M059J (cell line): ENCODE results near the gene CRYBG1. TPM values are rescaled to one million over a fixed set of nuclear protein-coding genes. Genes with fewer than 3 reads are reported as not detected.

Experiments used
- DNase-seq: peaks from one replicate; pipeline ENCODE4 v3.0.0-alpha.2; 2012; ENCODE audit warnings: low read depth
- total RNA-seq: library from RNA; depleted of rRNA; stranded (reverse); fragments of >200 nt; shearing (Covaris generic); gene quantifications from 2 replicates; pipeline ENCODE4 v1.2.3, GENCODE V29; 2014

CRYBG1 gene
- total RNA-seq, 1 experiment from 2014 or later = 18.9 TPM

- peak; percentile 65 for DNase-seq
These were observed 164.8 kb downstream of the CRYBG1 start for GRCh38 chr6:106525107-106525881.

GRCh38 chr6:106525882-106526275, 165.4 kb downstream of the CRYBG1 start:
- DNase-seq = no peak

- no peak for DNase-seq
These were observed 166.6 kb downstream of the CRYBG1 start for GRCh38 chr6:106527117-106527516.

- peak; percentile 94 for DNase-seq
These were observed 167.5 kb downstream of the CRYBG1 start for GRCh38 chr6:106527979-106528378.

- DNase-seq = no peak
These were observed 168.0 kb downstream of the CRYBG1 start for GRCh38 chr6:106528521-106528920.

GRCh38 chr6:106529438-106529837, 168.9 kb downstream of the CRYBG1 start:
- peak; percentile 45 for DNase-seq

- no peak for DNase-seq
These were observed 169.5 kb downstream of the CRYBG1 start for GRCh38 chr6:106530026-106530425.

GRCh38 chr6:106530502-106530901, 170.0 kb downstream of the CRYBG1 start:
- no peak for DNase-seq

- DNase-seq = no peak
These were observed 172.5 kb downstream of the CRYBG1 start for GRCh38 chr6:106533054-106533453.

- no peak for DNase-seq
These were observed 173.5 kb downstream of the CRYBG1 start for GRCh38 chr6:106534004-106534403.

GRCh38 chr6:106534564-106534982, 174.1 kb downstream of the CRYBG1 start:
- no peak for DNase-seq

- DNase-seq = no peak
These were observed 174.5 kb downstream of the CRYBG1 start for GRCh38 chr6:106535012-106535411.

GRCh38 chr6:106536357-106536756, 175.8 kb downstream of the CRYBG1 start:
- no peak for DNase-seq

- DNase-seq = no peak
These were observed 176.3 kb downstream of the CRYBG1 start for GRCh38 chr6:106536851-106537250.

GRCh38 chr6:106537662-106538061, 177.1 kb downstream of the CRYBG1 start:
- no peak for DNase-seq

- no peak for DNase-seq
These were observed 177.6 kb downstream of the CRYBG1 start for GRCh38 chr6:106538145-106538544.

GRCh38 chr6:106539936-106540335, 179.4 kb downstream of the CRYBG1 start:
- DNase-seq = no peak

- no peak for DNase-seq
These were observed 179.9 kb downstream of the CRYBG1 start for GRCh38 chr6:106540432-106540831.

- no peak for DNase-seq
These were observed 180.4 kb downstream of the CRYBG1 start for GRCh38 chr6:106540907-106541306.

- DNase-seq = peak; percentile 82
These were observed 185.8 kb downstream of the CRYBG1 start for GRCh38 chr6:106546261-106546690.

- DNase-seq = peak; percentile 91
These were observed 186.3 kb downstream of the CRYBG1 start for GRCh38 chr6:106546691-106547414.

- DNase-seq = peak; percentile 63
These were observed 187.3 kb downstream of the CRYBG1 start for GRCh38 chr6:106547601-106548453.
